Upper lobe of left lung (tissue), 6 donors: Measurements from ENCODE around the gene SYNPO. TPM values are rescaled to one million over a fixed set of nuclear protein-coding genes. Genes with fewer than 3 reads are reported as not detected.

ENCODE experiments used
- ATAC-seq, 2 donors: fragments of 200-7000 bp; cut with Tn5 transposase; one replicate each; pipeline ENCODE4 v1.9.1; 2022; ENCODE audit warnings: mild to moderate bottlenecking in 2 of 2, moderate library complexity in 2 of 2; ENCODE audit not compliant: low FRiP score in 2 of 2
- DNase-seq, 2 donors: peaks; one replicate each; pipeline ENCODE4 v3.0.0-alpha.2; 2019 to 2020
- H3K27ac ChIP-seq, 4 donors: fragments of 200-600 bp; sonication (generic); one replicate each; pipeline ENCODE4 v1.5.1; 2016 to 2019
- H3K27me3 ChIP-seq, 4 donors: fragments of 200-600 bp; sonication (generic); one replicate each; pipeline ENCODE4 v1.5.1; 2017 to 2019
- H3K36me3 ChIP-seq, 4 donors: fragments of 200-600 bp; sonication (generic); one replicate each; pipeline ENCODE4 v1.5.1; 2016 to 2019
- H3K4me1 ChIP-seq, 4 donors: fragments of 200-600 bp; sonication (generic); one replicate each; pipeline ENCODE4 v1.5.1; 2018 to 2019
- H3K4me3 ChIP-seq, 4 donors: fragments of 200-600 bp; sonication (generic); one replicate each; pipeline ENCODE4 v1.5.1; 2017 to 2019; ENCODE audit warnings: mild to moderate bottlenecking in 2 of 4, moderate library complexity in 1 of 4
- H3K9me3 ChIP-seq, 4 donors: fragments of 200-600 bp; sonication (generic); one replicate each; pipeline ENCODE4 v1.5.1; 2018 to 2019
- EP300 ChIP-seq, 4 donors: sonication (generic); formaldehyde crosslinking; IDR thresholded peaks; one replicate each; pipeline ENCODE4 v1.5.1; 2017; ENCODE audit warnings: antibody characterized with exemption in 4 of 4, control low read depth in 2 of 4
- POLR2A ChIP-seq, 4 donors: fragments of 450-650 bp; IDR thresholded peaks; one replicate each; pipeline ENCODE4 v1.5.1; 2016 to 2017; ENCODE audit warnings: antibody characterized with exemption in 4 of 4, mild to moderate bottlenecking in 2 of 4
- POLR2AphosphoS5 ChIP-seq, 2 donors: sonication (generic); formaldehyde crosslinking; IDR thresholded peaks; one replicate each; pipeline ENCODE4 v1.5.1; 2017; ENCODE audit warnings: antibody characterized with exemption in 2 of 2
- WGBS, 2 donors: methylation state at CpG; one replicate each; pipeline ENCODE4 v1.1.5; 2017 to 2018; 5-methylcytosine and 5-hydroxymethylcytosine counted together
- total RNA-seq, 6 donors: library from RNA; depleted of rRNA in 4 of 6; stranded (reverse); fragments of >200 nt in 4 of 6; gene quantifications; one replicate each; pipeline versions ENCODE4 v1.1.0 to v1.2.1, GENCODE V29; 2016 to 2021
- TF ChIP-seq, protein P1 (sequence below), 6 experiments: fragments of 450-650 bp in 4 of 6; fragments of 200-600 bp in 2 of 6; sonication (generic) in 2 of 6; IDR thresholded peaks; one replicate each; pipeline ENCODE4 v1.5.1; 2016 to 2019; ENCODE audit warnings: antibody characterized with exemption in 6 of 6
- donor health status: DM: no; HTN: no; CAD: no; lungs with moderate emphysema.
- donor health status: DM: no; HTN: yes; CAD: no; lungs with severe emphysema.

SYNPO gene
- total RNA-seq, 6 donors from 2014 or later: 41.9 to 150 (median 84.3) TPM

- WGBS, 2 donors: 79 to 81% methylated on average over 4 of the region's 4 CpGs
- no peaks in the 10 kb centered on the region for H3K9me3 ChIP-seq
- TF ChIP-seq, protein P1, sequence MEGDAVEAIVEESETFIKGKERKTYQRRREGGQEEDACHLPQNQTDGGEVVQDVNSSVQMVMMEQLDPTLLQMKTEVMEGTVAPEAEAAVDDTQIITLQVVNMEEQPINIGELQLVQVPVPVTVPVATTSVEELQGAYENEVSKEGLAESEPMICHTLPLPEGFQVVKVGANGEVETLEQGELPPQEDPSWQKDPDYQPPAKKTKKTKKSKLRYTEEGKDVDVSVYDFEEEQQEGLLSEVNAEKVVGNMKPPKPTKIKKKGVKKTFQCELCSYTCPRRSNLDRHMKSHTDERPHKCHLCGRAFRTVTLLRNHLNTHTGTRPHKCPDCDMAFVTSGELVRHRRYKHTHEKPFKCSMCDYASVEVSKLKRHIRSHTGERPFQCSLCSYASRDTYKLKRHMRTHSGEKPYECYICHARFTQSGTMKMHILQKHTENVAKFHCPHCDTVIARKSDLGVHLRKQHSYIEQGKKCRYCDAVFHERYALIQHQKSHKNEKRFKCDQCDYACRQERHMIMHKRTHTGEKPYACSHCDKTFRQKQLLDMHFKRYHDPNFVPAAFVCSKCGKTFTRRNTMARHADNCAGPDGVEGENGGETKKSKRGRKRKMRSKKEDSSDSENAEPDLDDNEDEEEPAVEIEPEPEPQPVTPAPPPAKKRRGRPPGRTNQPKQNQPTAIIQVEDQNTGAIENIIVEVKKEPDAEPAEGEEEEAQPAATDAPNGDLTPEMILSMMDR (IDR thresholded peaks at IDR 0.05): no peak
- TF ChIP-seq POLR2AphosphoS5 (IDR thresholded peaks at IDR 0.05) (no peak), POLR2A (IDR thresholded peaks at IDR 0.05) (no peak), EP300 (IDR thresholded peaks at IDR 0.05) (no peak)
- no peak overlapping the region for H3K27ac ChIP-seq
- DNase-seq: no peak
- no peak overlapping the region for H3K4me3 ChIP-seq
- peaks cover 10 to 40% (median 25%) of the 10 kb centered on the region in 4 donors for H3K36me3 ChIP-seq
- no peaks in the 10 kb centered on the region for H3K27me3 ChIP-seq
- no peak for ATAC-seq
- H3K4me1 ChIP-seq: no peaks in the 10 kb centered on the region
Observed at GRCh38 chr5:150706776-150707390, 66.4 kb downstream of the SYNPO start.

Other genes starting within 250 kb of the SYNPO start
- 1,000 to 10,000 TPM in 5 of 6 donors, 100 to 1,000 TPM in 1; 957 to 4,783 (median 3,180) TPM for gene CD74, start 227.8 kb upstream of the SYNPO start, total RNA-seq
- gene RPS14, start 190.9 kb upstream of the SYNPO start, total RNA-seq: 1,000 to 10,000 TPM in 5 of 6 donors, 100 to 1,000 TPM in 1; 806 to 1,982 (median 1,727) TPM
- gene NDST1, start 132.5 kb upstream of the SYNPO start, total RNA-seq: 100 to 1,000 TPM in 5 of 6 donors, 10 to 100 TPM in 1; 81.7 to 265 (median 166) TPM
- gene MYOZ3, start 20.6 kb downstream of the SYNPO start, total RNA-seq: 1 to 10 TPM in 2 of 6 donors, under 1 TPM in 3, not detected in 1; 0.61 to 2.8 (median 0.89) TPM
- 10 to 100 TPM; 22.6 to 46.7 (median 37.6) TPM for gene RBM22, start 60.4 kb downstream of the SYNPO start, total RNA-seq
- gene DCTN4, start 118.4 kb downstream of the SYNPO start, total RNA-seq: 100 to 1,000 TPM in 1 of 6 donors, 10 to 100 TPM in 5; 37.8 to 111 (median 71.4) TPM
- gene SMIM3, start 138.1 kb downstream of the SYNPO start, total RNA-seq: 10 to 100 TPM; 20.4 to 40.0 (median 21.6) TPM
- 1 to 10 TPM in 2 of 6 donors, under 1 TPM in 3, not detected in 1; 0.17 to 7.5 (median 0.71) TPM for gene IRGM, start 205.9 kb downstream of the SYNPO start, total RNA-seq